Measurements from ENCODE around the gene SLC26A4.

SLC26A4 gene

GRCh38 chr7:107697321-107698049 is 36.9 kb downstream of the SLC26A4 start:
- no peak for DNase-seq (ENCODE audit: low read depth)

- DNase-seq (ENCODE audit: low read depth), result no peak
These were observed 39.9 kb downstream of the SLC26A4 start for GRCh38 chr7:107700570-107700969.

DNA sequence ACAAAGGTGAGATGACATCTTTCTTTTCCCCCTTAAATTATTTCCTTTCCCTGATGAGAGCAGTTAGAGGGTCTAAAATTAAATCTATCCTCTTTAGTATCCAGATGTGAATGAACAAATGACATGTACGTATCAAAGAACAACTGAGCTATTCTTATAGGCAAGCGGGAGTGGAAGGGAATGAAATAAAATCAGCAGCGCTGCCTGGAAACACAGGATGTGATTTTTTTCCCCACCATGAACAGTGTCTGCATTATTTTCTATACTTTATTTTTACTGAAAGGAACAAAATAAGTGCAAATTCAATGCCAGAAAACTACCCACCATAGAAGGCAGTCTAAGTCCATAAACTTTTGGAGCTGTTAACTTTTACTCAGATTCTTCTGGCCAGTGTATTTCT is 40.6 kb downstream of the SLC26A4 start:
- no peak for DNase-seq (ENCODE audit: low read depth)

GRCh38 chr7:107703219-107703618 is 42.6 kb downstream of the SLC26A4 start:
- no peak for DNase-seq (ENCODE audit: low read depth)

- no peak for DNase-seq (ENCODE audit: low read depth)
These were observed 43.2 kb downstream of the SLC26A4 start for GRCh38 chr7:107703872-107704271.

- DNase-seq (ENCODE audit: low read depth), result no peak
These were observed 48.3 kb downstream of the SLC26A4 start for GRCh38 chr7:107708956-107709355.

DNA sequence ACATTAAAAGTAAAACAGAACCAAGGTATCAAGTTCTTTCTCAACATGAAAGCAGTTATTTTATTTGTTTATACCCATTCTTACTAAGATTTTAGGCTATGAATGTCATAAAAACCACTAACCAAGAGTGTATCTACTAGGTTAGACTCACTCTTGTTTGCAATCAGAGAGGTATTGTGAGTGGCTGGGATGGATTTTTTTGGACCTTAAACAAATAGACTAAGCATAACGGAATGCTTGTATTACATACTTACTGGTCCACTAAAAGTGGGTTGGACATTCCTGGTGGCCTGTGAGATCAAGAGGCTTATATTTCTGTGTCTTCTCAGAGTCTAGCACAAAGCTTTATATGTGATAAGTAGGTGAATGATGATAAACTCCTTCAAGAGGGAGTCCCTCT is 50.7 kb downstream of the SLC26A4 start:
- DNase-seq (ENCODE audit: low read depth), result no peak

DNA sequence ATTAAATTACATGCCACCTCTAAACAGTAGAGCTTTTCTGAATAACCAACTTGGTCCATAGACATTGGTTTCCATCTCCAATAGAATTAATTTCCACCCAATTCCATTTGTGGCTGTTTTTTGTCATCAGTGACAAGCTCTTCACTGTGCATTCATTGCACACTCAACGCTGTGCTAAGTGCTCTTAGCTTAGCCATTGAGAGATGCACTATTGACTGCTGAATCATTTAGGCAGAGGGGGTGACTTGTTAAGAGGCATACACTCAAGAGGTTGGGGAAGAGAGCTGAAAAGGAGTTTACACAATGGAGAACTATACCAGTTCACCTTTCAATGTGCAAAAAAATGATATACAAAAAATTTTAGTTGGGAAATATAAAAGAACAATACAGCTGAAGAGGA is 51.4 kb downstream of the SLC26A4 start:
- DNase-seq (ENCODE audit: low read depth), result no peak

DNA sequence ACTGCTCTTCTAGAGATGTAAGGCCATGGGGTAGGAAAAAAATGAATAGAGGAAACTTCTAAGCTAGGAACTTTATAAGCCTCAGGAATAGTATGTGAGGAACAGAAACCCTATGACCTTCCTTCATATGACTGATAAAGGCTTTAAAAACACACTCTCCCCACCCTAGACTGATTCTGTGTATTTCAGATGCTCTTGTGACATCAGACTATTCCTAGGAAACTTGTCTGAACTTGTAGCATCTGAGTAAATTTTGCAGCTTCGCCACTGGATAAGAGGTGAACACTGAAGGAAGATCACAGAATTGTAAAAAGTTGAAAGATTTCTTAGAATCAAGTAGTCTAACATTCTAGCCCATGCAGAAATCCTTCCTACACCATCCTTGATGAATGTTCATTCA is 52.3 kb downstream of the SLC26A4 start:
- no peak for DNase-seq (ENCODE audit: low read depth)

DNA sequence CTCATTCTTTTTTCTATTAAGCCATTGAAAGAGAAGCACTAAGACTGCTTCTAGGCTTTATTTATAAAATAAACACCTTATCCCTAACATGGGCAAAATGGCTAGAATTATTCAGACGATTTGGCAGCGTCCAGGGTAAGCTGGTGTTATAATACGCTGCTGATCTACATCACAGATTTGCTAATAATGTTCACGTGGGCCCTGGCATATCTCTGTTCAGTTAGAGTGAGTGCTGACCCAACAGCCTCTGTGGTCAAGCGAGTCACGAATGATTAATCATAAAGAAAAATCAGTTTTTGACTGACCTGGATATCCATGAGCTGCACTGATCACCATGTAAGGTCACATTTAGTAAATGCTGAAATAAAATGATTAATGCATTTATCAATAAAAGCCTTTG is 54.9 kb downstream of the SLC26A4 start:
- no peak for DNase-seq (ENCODE audit: low read depth)

DNA sequence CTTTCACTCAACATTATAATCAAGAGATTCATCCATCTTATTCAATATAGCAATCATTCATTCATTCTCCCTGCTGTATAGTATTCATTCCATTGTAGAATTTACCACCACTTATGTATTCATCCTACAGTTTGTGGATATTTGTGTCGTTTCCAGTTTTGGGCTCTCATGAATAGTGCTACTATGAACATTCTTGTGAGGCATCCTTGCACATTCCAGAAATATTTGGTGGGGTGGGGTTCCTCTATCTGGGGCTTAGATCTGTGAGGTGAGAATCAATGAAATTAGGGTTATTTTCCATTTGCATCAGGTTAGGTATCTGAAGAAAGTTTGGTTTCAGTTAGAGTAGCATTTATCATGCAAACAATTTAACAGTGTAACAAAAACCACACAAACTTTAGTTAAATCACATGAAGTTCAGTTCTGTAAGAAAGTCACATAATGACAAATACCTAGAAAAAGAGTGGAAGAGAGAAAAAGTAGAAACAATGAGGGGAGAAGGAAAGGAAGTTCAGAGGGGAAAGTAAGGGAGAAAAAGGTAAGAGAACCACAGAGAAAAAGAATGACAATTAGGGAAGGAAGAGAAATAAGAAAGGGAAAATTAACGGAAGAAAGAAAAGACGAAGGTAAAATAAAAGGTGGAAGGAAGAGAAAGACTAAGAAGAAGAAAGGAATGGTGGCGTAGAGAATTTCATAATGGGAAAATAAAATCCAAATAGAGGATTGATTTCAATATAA is 58.0 kb downstream of the SLC26A4 start:
- no peak for DNase-seq (ENCODE audit: low read depth)

DNA sequence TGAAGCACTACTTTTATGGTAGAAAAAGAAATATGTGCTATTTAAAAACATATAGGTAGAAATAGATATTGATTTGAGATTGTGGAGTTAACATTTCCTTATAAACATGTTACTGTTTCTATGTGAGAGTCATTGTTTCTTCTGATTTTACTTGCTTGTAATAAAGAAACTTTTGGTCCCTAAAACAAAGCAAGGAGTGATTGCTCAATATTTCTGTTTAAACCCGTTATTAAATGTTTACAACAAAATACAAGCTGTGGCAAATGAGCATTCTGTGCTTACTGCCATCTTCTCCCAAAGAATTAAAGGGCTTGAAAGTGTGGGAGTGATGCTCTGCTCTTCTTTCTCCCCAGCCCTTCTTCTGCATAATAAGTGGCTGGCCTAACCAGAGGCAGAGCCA is 60.7 kb downstream of the SLC26A4 start:
- no peak for DNase-seq (ENCODE audit: low read depth)

DNA sequence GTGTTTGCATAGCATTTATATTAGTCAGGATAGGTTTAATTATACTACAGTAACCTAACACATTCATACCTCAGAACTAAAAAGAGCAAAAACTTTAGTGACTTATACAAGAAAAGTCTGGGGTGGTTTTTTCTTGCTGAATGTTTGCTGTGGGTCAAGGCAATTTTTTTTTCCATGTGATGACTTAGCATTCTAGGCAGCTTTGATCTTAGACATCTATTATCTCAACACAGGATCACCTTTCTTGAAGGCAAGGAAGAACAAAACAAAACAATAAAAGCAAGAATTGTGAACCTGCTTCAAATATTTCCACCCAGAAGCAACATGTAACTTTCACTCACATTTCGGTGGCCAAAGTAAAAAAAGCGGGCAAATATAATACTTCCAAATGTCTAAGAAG is 62.6 kb downstream of the SLC26A4 start:
- DNase-seq (ENCODE audit: low read depth), result no peak

GRCh38 chr7:107725138-107725740 is 64.6 kb downstream of the SLC26A4 start:
- no peak for DNase-seq (ENCODE audit: low read depth)

GRCh38 chr7:107726356-107727130 is 65.9 kb downstream of the SLC26A4 start:
- no peak for DNase-seq (ENCODE audit: low read depth)

DNA sequence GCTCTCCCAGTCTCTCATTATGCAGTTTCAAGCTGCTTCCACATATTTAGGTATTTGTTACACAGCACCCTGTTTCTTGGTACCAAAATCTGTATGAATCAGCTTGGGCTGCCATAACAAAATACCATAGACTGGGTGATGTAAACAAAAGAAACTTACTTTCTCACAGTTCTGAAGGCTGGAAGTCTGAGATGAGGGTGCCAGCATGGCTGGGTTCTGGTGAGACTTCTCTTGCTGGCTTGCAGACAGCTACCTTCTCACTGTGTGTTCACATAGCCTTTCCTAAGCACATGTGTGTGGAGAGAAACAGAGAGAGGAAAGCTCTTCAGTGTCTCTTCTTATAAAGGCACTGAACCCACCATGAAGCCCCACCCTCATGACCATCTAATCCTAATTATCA is 67.6 kb downstream of the SLC26A4 start:
- DNase-seq (ENCODE audit: low read depth), result no peak

DNA sequence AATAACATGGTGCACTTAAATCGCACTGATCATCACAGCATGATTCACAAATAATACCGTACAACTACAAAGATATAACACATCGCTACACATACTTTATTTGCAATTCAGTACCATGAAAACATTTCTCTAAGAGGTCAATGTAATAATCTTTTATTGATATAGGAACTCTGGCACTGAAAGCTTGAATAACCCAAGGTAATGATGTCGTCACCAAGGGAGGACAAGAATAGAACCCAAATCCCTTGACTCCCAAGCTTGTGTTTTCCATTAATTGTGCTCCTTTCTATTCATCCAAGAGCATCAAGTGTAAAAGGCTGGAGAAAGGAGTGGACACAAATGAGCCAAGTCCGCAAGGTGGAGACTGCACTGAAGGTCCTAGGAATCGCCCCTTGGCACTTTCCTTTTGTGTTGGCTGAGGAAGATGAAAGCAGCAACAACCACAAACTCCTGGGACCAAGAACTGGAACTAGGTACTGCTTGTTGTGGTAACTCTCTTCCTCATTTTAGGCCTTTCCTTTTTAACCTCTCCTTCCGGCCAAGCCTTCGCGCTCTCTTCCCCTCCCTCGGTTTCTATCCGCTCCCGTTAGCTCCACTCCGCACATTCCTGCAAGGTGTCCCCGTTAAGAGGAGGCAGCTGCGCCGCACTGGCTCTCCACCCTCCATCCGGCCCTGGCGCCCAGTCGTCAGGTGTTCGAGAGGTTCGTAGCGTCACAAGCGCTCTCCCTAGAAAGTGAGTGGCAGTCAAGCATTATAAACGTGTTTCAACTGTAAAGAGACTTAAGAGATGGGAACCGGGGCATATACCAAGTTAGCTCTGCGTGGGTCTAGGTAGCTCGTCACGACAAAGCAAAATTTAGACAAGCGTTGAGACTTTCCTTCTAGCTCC is 82.3 kb downstream of the SLC26A4 start:
- DNase-seq (ENCODE audit: low read depth), result no peak

DNA sequence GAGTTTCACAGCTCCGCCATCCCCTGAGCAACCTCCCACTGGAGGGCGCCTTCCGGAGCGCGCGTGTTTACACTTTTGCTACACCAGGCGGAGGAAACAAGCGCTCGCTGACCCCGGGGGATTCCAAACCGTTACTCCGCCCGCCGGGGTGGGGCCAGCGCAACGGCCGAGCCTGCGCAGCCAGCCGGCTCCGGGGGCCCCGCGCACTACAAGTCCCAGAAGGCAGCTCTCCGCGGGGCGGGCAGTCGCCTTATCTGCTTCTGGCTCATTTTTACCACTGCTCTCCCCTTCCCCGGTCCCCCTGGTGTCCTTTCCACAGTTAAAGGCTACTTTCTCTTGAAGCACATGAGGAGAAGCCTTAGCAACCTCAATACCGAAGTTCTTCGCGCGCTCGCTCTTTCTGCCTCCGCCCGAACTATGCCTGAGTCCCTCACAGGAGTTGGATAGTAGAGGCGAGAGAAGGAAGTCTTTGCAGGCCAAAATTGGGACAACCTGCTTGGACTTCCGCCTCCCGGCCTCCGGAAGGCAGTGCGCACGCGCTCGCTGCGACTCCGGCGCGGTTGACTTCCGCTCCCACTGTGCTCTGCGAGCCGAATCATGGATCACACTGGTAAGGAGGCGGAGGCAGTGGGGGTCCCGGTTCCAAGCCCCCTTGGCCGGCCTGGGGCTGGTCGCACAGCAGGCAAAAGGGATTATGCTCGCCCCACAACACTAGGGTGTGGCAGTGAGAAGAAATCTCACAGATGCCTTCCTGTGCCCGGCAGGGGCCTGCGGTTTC is 83.1 kb downstream of the SLC26A4 start, which contains the start of gene CBLL1:
Gene CBLL1, plus strand, starts transcription at position 576 of the 778 bp plus-strand sequence. Its CDS starts 22 bp downstream, at position 598.
- peak; percentile 91 for DNase-seq (ENCODE audit: low read depth)

- no peak for DNase-seq (ENCODE audit: low read depth)
These were observed 83.7 kb downstream of the SLC26A4 start for GRCh38 chr7:107744345-107744750.

GRCh38 chr7:107746006-107746405 is 85.4 kb downstream of the SLC26A4 start:
- DNase-seq (ENCODE audit: low read depth), result no peak

- no peak for DNase-seq (ENCODE audit: low read depth)
These were observed 90.5 kb downstream of the SLC26A4 start for GRCh38 chr7:107751113-107751512.
